ENCODE measurements around the gene SH3RF3.
"Not testable (repeated sequence)": the region's sequence is repeated elsewhere in the genome, so short reads cannot be mapped to it uniquely, and the experiment has no call there.

Gene SH3RF3

DNA sequence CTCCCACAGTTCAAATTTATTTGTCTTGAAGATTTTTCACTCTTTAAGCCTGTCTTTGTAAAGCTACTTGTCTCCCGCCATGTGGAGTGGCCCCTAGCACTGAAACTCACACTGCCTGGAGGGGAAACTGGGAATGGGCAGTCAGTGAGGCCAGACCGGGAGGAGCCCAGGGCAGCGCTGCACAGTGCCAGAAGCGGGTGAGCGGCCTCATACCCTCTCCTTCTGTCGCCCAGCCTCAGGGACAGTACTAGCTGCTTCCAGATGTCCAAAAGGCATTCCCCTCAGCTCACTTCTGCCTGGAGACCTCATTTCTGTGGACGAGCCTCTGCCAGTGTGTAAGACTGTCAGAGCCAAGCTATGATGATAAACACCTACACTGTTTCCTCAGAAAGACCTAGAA, 404.8 kb downstream of the SH3RF3 start:
- no peak for DNase-seq (ENCODE audit: extremely low read depth, insufficient read length)
- H3K4me3 ChIP-seq (replicated peaks; ENCODE audit: low read depth, low read length) = no peak overlapping the region
- TF ChIP-seq CTCF (IDR thresholded peaks at IDR 0.05; ENCODE audit: insufficient read depth, low read length, poor library complexity, severe bottlenecking) = no peak
- H3K36me3 ChIP-seq (ENCODE audit: control insufficient read depth, insufficient read depth, low read length) = no peaks in the 10 kb centered on the region
- H3K27me3 ChIP-seq (replicated peaks; ENCODE audit: control insufficient read depth, insufficient read depth, low read length) = no peaks in the 10 kb centered on the region

GRCh38 chr2:109535217-109535946, 406.4 kb downstream of the SH3RF3 start:
- H3K27me3 ChIP-seq (replicated peaks; ENCODE audit: control insufficient read depth, insufficient read depth, low read length) = no peaks in the 10 kb centered on the region
- H3K4me3 ChIP-seq (replicated peaks; ENCODE audit: low read depth, low read length) = no peak overlapping the region
- DNase-seq (ENCODE audit: extremely low read depth, insufficient read length) = no peak
- H3K36me3 ChIP-seq (ENCODE audit: control insufficient read depth, insufficient read depth, low read length) = no peaks in the 10 kb centered on the region
- TF ChIP-seq CTCF (IDR thresholded peaks at IDR 0.05; ENCODE audit: insufficient read depth, low read length, poor library complexity, severe bottlenecking) = no peak

DNA sequence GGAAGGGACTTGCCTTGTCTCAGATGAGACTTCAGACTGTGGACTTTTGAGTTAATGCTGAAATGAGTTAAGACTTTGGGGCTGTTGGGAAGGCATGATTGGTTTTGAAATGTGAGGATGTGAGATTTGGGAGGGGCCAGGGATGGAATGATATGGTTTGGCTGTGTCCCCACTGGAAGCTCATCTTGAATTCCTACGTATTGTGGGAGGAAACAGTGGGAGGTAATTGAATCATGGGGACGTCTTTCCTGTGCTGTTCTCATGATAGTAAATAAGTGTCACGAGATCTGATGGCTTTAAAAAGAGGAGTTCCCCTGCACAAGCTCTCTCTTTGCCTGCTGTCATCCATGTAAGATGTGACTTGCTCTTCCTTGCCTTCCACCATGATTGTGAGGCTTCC, 407.6 kb downstream of the SH3RF3 start:
- DNase-seq (ENCODE audit: extremely low read depth, insufficient read length); H3K27me3 ChIP-seq (replicated peaks; ENCODE audit: control insufficient read depth, insufficient read depth, low read length); H3K4me3 ChIP-seq (replicated peaks; ENCODE audit: low read depth, low read length); H3K36me3 ChIP-seq (ENCODE audit: control insufficient read depth, insufficient read depth, low read length): not testable (repeated sequence)

- no peak overlapping the region for H3K4me3 ChIP-seq (replicated peaks; ENCODE audit: low read depth, low read length)
- TF ChIP-seq CTCF (IDR thresholded peaks at IDR 0.05; ENCODE audit: insufficient read depth, low read length, poor library complexity, severe bottlenecking) = no peak
- no peaks in the 10 kb centered on the region for H3K36me3 ChIP-seq (ENCODE audit: control insufficient read depth, insufficient read depth, low read length)
- H3K27me3 ChIP-seq (replicated peaks; ENCODE audit: control insufficient read depth, insufficient read depth, low read length) = no peaks in the 10 kb centered on the region
- no peak for DNase-seq (ENCODE audit: extremely low read depth, insufficient read length)
Observed at GRCh38 chr2:109537565-109538222, 408.7 kb downstream of the SH3RF3 start.

- DNase-seq (ENCODE audit: extremely low read depth, insufficient read length) = no peak
- Histone ChIP-seq H3K27me3 (replicated peaks; ENCODE audit: control insufficient read depth, insufficient read depth, low read length) (no peaks in the 10 kb centered on the region), H3K36me3 (ENCODE audit: control insufficient read depth, insufficient read depth, low read length) (no peaks in the 10 kb centered on the region), H3K4me3 (replicated peaks; ENCODE audit: low read depth, low read length) (no peak overlapping the region)
- no peak for TF ChIP-seq CTCF (IDR thresholded peaks at IDR 0.05; ENCODE audit: insufficient read depth, low read length, poor library complexity, severe bottlenecking)
Observed at GRCh38 chr2:109538546-109538945, 409.5 kb downstream of the SH3RF3 start.

- Histone ChIP-seq H3K27me3 (replicated peaks; ENCODE audit: control insufficient read depth, insufficient read depth, low read length) (no peaks in the 10 kb centered on the region), H3K36me3 (ENCODE audit: control insufficient read depth, insufficient read depth, low read length) (no peaks in the 10 kb centered on the region), H3K4me3 (replicated peaks; ENCODE audit: low read depth, low read length) (no peak overlapping the region)
- no peak for TF ChIP-seq CTCF (IDR thresholded peaks at IDR 0.05; ENCODE audit: insufficient read depth, low read length, poor library complexity, severe bottlenecking)
- no peak for DNase-seq (ENCODE audit: extremely low read depth, insufficient read length)
Observed at GRCh38 chr2:109542384-109542783, 413.4 kb downstream of the SH3RF3 start.
